Measurements from ENCODE around the gene RNU6-7.

The RNU6-7 gene

DNA sequence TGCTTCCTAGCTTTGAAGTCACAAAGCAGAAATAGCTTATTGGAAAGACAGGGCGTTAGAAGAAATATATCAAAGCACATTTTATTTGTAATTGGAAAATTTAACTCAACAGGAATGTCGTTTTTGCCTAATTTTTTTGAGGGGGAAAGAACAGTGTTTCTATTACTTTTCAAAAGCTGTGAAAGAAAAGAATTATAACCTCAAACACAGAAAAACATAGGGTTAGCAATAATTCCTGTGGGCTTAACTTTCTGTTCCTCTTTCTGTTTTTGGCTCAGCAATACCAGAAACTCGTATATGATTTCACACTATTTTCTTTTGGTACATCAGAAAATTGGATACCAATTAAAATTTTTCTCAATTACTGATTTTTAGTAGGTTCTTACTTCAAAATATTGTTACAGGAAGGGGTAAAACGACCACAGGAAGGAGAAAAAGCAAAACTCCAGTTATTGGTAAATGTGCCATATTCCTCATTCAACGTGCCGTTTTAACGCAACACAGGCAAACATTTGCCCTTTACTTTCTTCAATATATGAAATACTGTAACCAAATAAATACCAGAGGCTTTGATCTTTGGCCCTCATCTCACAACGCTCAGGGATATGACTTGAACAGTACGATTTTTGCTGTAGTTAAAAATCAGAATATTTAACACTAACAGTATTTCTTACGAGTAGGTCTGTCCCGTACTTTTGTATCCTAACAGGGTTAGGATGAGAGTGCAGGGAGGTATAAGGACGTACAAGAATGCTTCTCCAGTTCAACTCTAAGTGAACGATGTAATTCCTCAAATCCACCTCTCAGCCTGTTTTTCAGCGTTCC is 1.3 kb upstream of the RNU6-7 start:
- peak overlapping the region; percentile 70 for H2AFZ ChIP-seq (ENCODE audit: low read depth, low read length)
- H3K27ac ChIP-seq (ENCODE audit: low read length), result no peak overlapping the region
- TF ChIP-seq EZH2 (IDR thresholded peaks at IDR 0.05; ENCODE audit: borderline replicate concordance, low read depth, low read length, severe bottlenecking) (no peak), CTCF (IDR thresholded peaks at IDR 0.05; ENCODE audit: borderline replicate concordance, extremely low read depth, low read length, poor library complexity, severe bottlenecking) (no peak)
- DNase-seq, result no peak
- no peaks in the 10 kb centered on the region for H3K79me2 ChIP-seq (ENCODE audit: insufficient read depth, low read length)
- H3K4me3 ChIP-seq (ENCODE audit: low read depth in 1 of 2, low read length in 2 of 2), result peak overlapping the region; percentile 32 to 63; a peak in 3 of 4 replicates
- H3K9ac ChIP-seq (ENCODE audit: low read depth, low read length), result no peak overlapping the region
- ATAC-seq (ENCODE audit: insufficient read depth, low read depth), result 0 out of 3 replicates have a peak, but pooled peaks have one; percentile 1
- peak overlapping the region; percentile 86 for H3K4me2 ChIP-seq (ENCODE audit: insufficient read depth, low read length)
- no peaks in the 10 kb centered on the region for H3K9me3 ChIP-seq (ENCODE audit: insufficient read depth, low read length, severe bottlenecking)
- no peaks in the 10 kb centered on the region for H4K20me1 ChIP-seq (ENCODE audit: insufficient read depth, low read length)
- no peaks in the 10 kb centered on the region for H3K36me3 ChIP-seq (ENCODE audit: insufficient read depth, low read length)
- H3K4me1 ChIP-seq (ENCODE audit: insufficient read depth, low read length), result peaks cover 37% of the 10 kb centered on the region
- peaks cover 45% of the 10 kb centered on the region for H3K27me3 ChIP-seq (ENCODE audit: insufficient read depth, low read length, poor library complexity)

DNA sequence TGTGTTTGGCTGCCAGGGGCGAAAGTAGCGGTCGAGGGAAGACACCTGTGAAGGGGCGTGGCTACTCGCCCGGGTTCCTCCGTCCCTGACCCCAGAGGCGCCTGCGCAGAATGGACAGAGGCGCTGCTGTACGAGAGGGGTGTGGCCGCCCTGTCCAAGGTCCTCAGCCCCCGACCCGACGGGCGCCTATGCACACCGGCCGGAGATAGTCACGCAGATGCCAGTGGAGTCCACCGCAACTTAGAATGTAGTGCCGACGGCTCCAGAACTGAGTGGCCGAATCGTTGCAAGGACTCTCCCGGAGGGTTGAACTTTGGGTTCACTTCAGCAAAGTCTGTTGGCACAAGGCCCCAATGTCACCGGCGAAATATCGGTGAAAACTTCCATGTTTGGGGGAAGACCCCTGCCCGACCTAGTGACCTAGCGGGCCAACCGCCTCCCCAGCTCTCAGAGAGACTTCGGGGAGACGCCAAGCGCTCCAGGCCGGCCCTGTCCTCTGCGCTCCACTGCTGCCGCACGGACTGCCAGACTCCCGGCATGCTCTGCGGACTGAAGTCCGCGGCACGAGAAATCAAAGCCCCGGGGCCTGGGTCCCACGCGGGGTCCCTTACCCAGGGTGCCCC is 541 bp upstream of the RNU6-7 start:
- peak; percentile 51 for DNase-seq
- H4K20me1 ChIP-seq (ENCODE audit: insufficient read depth, low read length), result no peaks in the 10 kb centered on the region
- peaks cover 37% of the 10 kb centered on the region for H3K4me1 ChIP-seq (ENCODE audit: insufficient read depth, low read length)
- peak overlapping the region; percentile 70 for H2AFZ ChIP-seq (ENCODE audit: low read depth, low read length)
- H3K27me3 ChIP-seq (ENCODE audit: insufficient read depth, low read length, poor library complexity), result peaks cover 45% of the 10 kb centered on the region
- H3K9me3 ChIP-seq (ENCODE audit: insufficient read depth, low read length, severe bottlenecking), result no peaks in the 10 kb centered on the region
- no peaks in the 10 kb centered on the region for H3K36me3 ChIP-seq (ENCODE audit: insufficient read depth, low read length)
- peak; percentile 41 for ATAC-seq (ENCODE audit: insufficient read depth, low read depth)
- peak overlapping the region; percentile 86 for H3K4me2 ChIP-seq (ENCODE audit: insufficient read depth, low read length)
- H3K79me2 ChIP-seq (ENCODE audit: insufficient read depth, low read length), result no peaks in the 10 kb centered on the region
- H3K27ac ChIP-seq (ENCODE audit: low read length), result no peak overlapping the region
- TF ChIP-seq EZH2 (IDR thresholded peaks at IDR 0.05; ENCODE audit: borderline replicate concordance, low read depth, low read length, severe bottlenecking) (peak; percentile 68), CTCF (IDR thresholded peaks at IDR 0.05; ENCODE audit: borderline replicate concordance, extremely low read depth, low read length, poor library complexity, severe bottlenecking) (no peak)
- peak overlapping the region; percentile 37 for H3K9ac ChIP-seq (ENCODE audit: low read depth, low read length)
- H3K4me3 ChIP-seq (ENCODE audit: low read depth in 1 of 2, low read length in 2 of 2), result peak overlapping the region; percentile 32 to 63; a peak in 3 of 4 replicates

- H3K27ac ChIP-seq (ENCODE audit: low read length), result no peak overlapping the region
- ATAC-seq (ENCODE audit: insufficient read depth, low read depth) (no peak), DNase-seq (no peak)
- H4K20me1 ChIP-seq (ENCODE audit: insufficient read depth, low read length), result no peaks in the 10 kb centered on the region
- H3K36me3 ChIP-seq (ENCODE audit: insufficient read depth, low read length), result no peaks in the 10 kb centered on the region
- H3K9ac ChIP-seq (ENCODE audit: low read depth, low read length), result peak overlapping the region; percentile 49; the same call in 1 of the 2 replicates
- H2AFZ ChIP-seq (ENCODE audit: low read depth, low read length), result peak overlapping the region; percentile 2; the same call in 1 of the 2 replicates
- peaks cover 45% of the 10 kb centered on the region for H3K27me3 ChIP-seq (ENCODE audit: insufficient read depth, low read length, poor library complexity)
- no peaks in the 10 kb centered on the region for H3K9me3 ChIP-seq (ENCODE audit: insufficient read depth, low read length, severe bottlenecking)
- no peaks in the 10 kb centered on the region for H3K79me2 ChIP-seq (ENCODE audit: insufficient read depth, low read length)
- peaks cover 37% of the 10 kb centered on the region for H3K4me1 ChIP-seq (ENCODE audit: insufficient read depth, low read length)
- peak overlapping the region; percentile 86 for H3K4me2 ChIP-seq (ENCODE audit: insufficient read depth, low read length)
- no peak for TF ChIP-seq EZH2 (IDR thresholded peaks at IDR 0.05; ENCODE audit: borderline replicate concordance, low read depth, low read length, severe bottlenecking)
- TF ChIP-seq CTCF (IDR thresholded peaks at IDR 0.05; ENCODE audit: borderline replicate concordance, extremely low read depth, low read length, poor library complexity, severe bottlenecking), result no peak
- peak overlapping the region in 1 of 2 experiments; percentile 63; a peak in 2 of 4 replicates for H3K4me3 ChIP-seq (ENCODE audit: low read depth in 1 of 2, low read length in 2 of 2)
Measured at GRCh38 chr14:32202491-32202997, 699 bp downstream of the RNU6-7 start.
